ENCODE results near the gene TSEN15. TPM values are rescaled to one million over a fixed set of nuclear protein-coding genes. Genes with fewer than 3 reads are reported as not detected.

TSEN15 gene
- total and polyA plus RNA-seq, 3 donors from 2014 or later: 24.4 to 36.3 (median 33.8) TPM

- Histone ChIP-seq H3K9me3 (no peaks in the 10 kb centered on the region), H3K27me3 (no peaks in the 10 kb centered on the region), H3K27ac (no peak overlapping the region), H3K4me3 (no peak overlapping the region), H3K4me1 (no peaks in the 10 kb centered on the region), H3K36me3 (ENCODE audit: low read depth, missing control alignments) (no peaks in the 10 kb centered on the region)
- TF ChIP-seq CTCF (IDR thresholded peaks at IDR 0.05): no peak
- no peak for TF ChIP-seq POLR2A (IDR thresholded peaks at IDR 0.05)
- no peak for DNase-seq
- intact Hi-C loops (cut with DNase I; ENCODE audit: low total_unique reads): no loop called here
Observed at GRCh38 chr1:184080309-184080708, 28.8 kb downstream of the TSEN15 start.

- WGBS, 2 donors: 73 to 76% methylated on average over 5 of the region's 5 CpGs
- Histone ChIP-seq H3K4me3 (no peak overlapping the region), H3K4me1 (no peaks in the 10 kb centered on the region), H3K27me3 (no peaks in the 10 kb centered on the region), H3K27ac (no peak overlapping the region), H3K36me3 (ENCODE audit: low read depth, missing control alignments) (no peaks in the 10 kb centered on the region), H3K9me3 (no peaks in the 10 kb centered on the region)
- no peak for DNase-seq
- TF ChIP-seq POLR2A (IDR thresholded peaks at IDR 0.05) (no peak), CTCF (IDR thresholded peaks at IDR 0.05) (no peak)
- intact Hi-C loops (cut with DNase I; ENCODE audit: low total_unique reads): no loop called here
Observed at GRCh38 chr1:184082541-184083415, 31.2 kb downstream of the TSEN15 start.

- Histone ChIP-seq H3K4me3 (no peak overlapping the region), H3K4me1 (no peaks in the 10 kb centered on the region), H3K36me3 (ENCODE audit: low read depth, missing control alignments) (no peaks in the 10 kb centered on the region), H3K9me3 (no peaks in the 10 kb centered on the region), H3K27ac (no peak overlapping the region), H3K27me3 (no peaks in the 10 kb centered on the region)
- intact Hi-C loops (cut with DNase I; ENCODE audit: low total_unique reads): no loop called here
- TF ChIP-seq CTCF (IDR thresholded peaks at IDR 0.05): no peak
- TF ChIP-seq POLR2A (IDR thresholded peaks at IDR 0.05): no peak
- DNase-seq: no peak
Observed at GRCh38 chr1:184085667-184086066, 34.1 kb downstream of the TSEN15 start.

DNA sequence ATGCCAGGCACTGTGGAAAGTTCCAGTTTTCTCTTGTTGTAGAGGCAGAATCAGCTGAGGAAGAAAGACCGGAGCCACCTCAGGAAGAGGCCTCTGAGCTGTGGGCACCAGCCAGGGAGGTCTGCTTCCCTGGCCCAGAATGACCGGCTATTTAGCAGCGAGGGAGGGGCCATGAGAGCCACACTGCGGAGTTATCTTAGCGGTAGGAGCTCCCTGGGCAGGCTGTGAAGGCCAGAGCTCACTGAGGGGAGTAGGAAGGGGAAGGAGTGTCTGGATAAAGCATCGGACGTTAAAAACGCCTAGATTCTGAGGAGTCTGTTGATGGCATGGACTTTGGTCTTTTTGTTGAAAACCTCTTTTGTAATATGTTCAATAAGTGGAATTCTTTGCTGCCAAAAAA is 36.5 kb downstream of the TSEN15 start:
- Histone ChIP-seq H3K4me1 (no peaks in the 10 kb centered on the region), H3K36me3 (ENCODE audit: low read depth, missing control alignments) (no peaks in the 10 kb centered on the region), H3K4me3 (no peak overlapping the region), H3K27ac (no peak overlapping the region), H3K9me3 (no peaks in the 10 kb centered on the region), H3K27me3 (no peaks in the 10 kb centered on the region)
- intact Hi-C loops (cut with DNase I; ENCODE audit: low total_unique reads): no loop called here
- no peak for DNase-seq
- no peak for TF ChIP-seq POLR2A (IDR thresholded peaks at IDR 0.05)
- TF ChIP-seq CTCF (IDR thresholded peaks at IDR 0.05): no peak
- WGBS, 2 donors: 67 to 82% methylated on average over 8 of the region's 8 CpGs

GRCh38 chr1:184093071-184093470 is 41.5 kb downstream of the TSEN15 start:
- intact Hi-C loops (cut with DNase I; ENCODE audit: low total_unique reads): no loop called here
- H3K4me3 ChIP-seq: no peak overlapping the region
- no peak for DNase-seq
- H3K27me3 ChIP-seq: no peaks in the 10 kb centered on the region
- no peak overlapping the region for H3K27ac ChIP-seq
- no peaks in the 10 kb centered on the region for H3K4me1 ChIP-seq
- TF ChIP-seq CTCF (IDR thresholded peaks at IDR 0.05) (no peak), POLR2A (IDR thresholded peaks at IDR 0.05) (no peak)
- H3K36me3 ChIP-seq (ENCODE audit: low read depth, missing control alignments): no peaks in the 10 kb centered on the region
- no peaks in the 10 kb centered on the region for H3K9me3 ChIP-seq
- 63 to 81% methylated on average over 2 of the region's 2 CpGs for WGBS, 2 donors
